HepG2 (cell line): ENCODE data around the gene DDX6. TPM values are rescaled to one million over a fixed set of nuclear protein-coding genes. Genes with fewer than 3 reads are reported as not detected.

Experiments used
- AHDC1 ChIP-seq: sonication (generic); formaldehyde crosslinking; IDR thresholded peaks from 2 replicates; pipeline ENCODE4 v1.5.1; 2020; ENCODE audit warnings: mild to moderate bottlenecking, missing genetic modification reagents, borderline replicate concordance
- ASH2L ChIP-seq: fragments of 300-600, 200-600 bp; sonication (generic); IDR thresholded peaks from 2 replicates; pipeline ENCODE4 v1.7.0; 2017; ENCODE audit warnings: low read depth, mild to moderate bottlenecking, moderate library complexity, mixed read lengths, low read length; ENCODE audit not compliant: insufficient read length
- ETV5 ChIP-seq: IDR thresholded peaks from 2 replicates; pipeline ENCODE4 v1.6.1; 2018; ENCODE audit warnings: missing biosample characterization, missing genetic modification reagents, inconsistent platforms, borderline replicate concordance
- FIP1L1 ChIP-seq: fragments of 200-400 bp; formaldehyde crosslinking; IDR thresholded peaks from 2 replicates; pipeline ENCODE4 v1.6.1; 2018; ENCODE audit warnings: low read depth, mild to moderate bottlenecking, low read length, moderate library complexity, borderline replicate concordance; ENCODE audit not compliant: insufficient read depth
- ISX ChIP-seq: sonication (generic); formaldehyde crosslinking; conservative IDR thresholded peaks from 2 replicates; pipeline ENCODE4 v1.5.0; 2020; ENCODE audit warnings: missing genetic modification reagents
- MAFG ChIP-seq: sonication (generic); formaldehyde crosslinking; IDR thresholded peaks from 2 replicates; pipeline ENCODE4 v1.5.1; 2020; ENCODE audit warnings: mild to moderate bottlenecking, missing genetic modification reagents
- THAP7 ChIP-seq: sonication (generic); formaldehyde crosslinking; IDR thresholded peaks from 2 replicates; pipeline ENCODE4 v1.8.1; 2023; ENCODE audit warnings: mild to moderate bottlenecking, missing genetic modification reagents
- ZNF333 ChIP-seq: sonication (generic); formaldehyde crosslinking; IDR thresholded peaks from 2 replicates; pipeline ENCODE4 v1.4.0; 2020; ENCODE audit warnings: mild to moderate bottlenecking, missing genetic modification reagents, borderline replicate concordance
- ZNF354B ChIP-seq: sonication (generic); formaldehyde crosslinking; IDR thresholded peaks from 2 replicates; pipeline ENCODE4 v1.8.0; 2022; ENCODE audit warnings: mild to moderate bottlenecking, missing genetic modification reagents
- ZNF44 ChIP-seq: sonication (generic); formaldehyde crosslinking; IDR thresholded peaks from 2 replicates; pipeline ENCODE4 v1.5.1; 2020; ENCODE audit warnings: mild to moderate bottlenecking, missing genetic modification reagents
- ZNF576 ChIP-seq: sonication (generic); formaldehyde crosslinking; IDR thresholded peaks from 2 replicates; pipeline ENCODE4 v1.4.0; 2020; ENCODE audit warnings: mild to moderate bottlenecking, missing genetic modification reagents
- polyA plus RNA-seq, 8 experiments: library from polyadenylated mRNA; depleted of rRNA in 3 of 8; stranded (reverse) in 7 of 8; unstranded in 1 of 8; fragments of >200 nt; fragmentation: Illumina TruSeq in 4 of 8; extraction: Trizol in 4 of 8; gene quantifications; 2 replicates each; pipeline versions ENCODE4 v1.2.1 to v1.2.3, GENCODE V29; 2011 to 2016; ENCODE audit warnings: low read depth in 4 of 8, missing spikeins in 1 of 8, mixed read lengths in 1 of 8; ENCODE audit not compliant: insufficient read depth in 1 of 8
- total RNA-seq, 5 experiments: library from RNA; depleted of rRNA; stranded (reverse); fragments of >200 nt; fragmentation: Illumina TruSeq; extraction: Trizol; gene quantifications; 2 replicates each; pipeline ENCODE4 v1.2.3, GENCODE V29; 2016; ENCODE audit warnings: low read depth in 1 of 5
- TF ChIP-seq, protein P1 (sequence below): sonication (generic); formaldehyde crosslinking; IDR thresholded peaks from 2 replicates; pipeline ENCODE4 v1.4.0; 2020; ENCODE audit warnings: missing genetic modification reagents
- TF ChIP-seq, protein P2 (sequence below): IDR thresholded peaks from 2 replicates; pipeline ENCODE4 v1.6.1; 2016; ENCODE audit warnings: mild to moderate bottlenecking
- TF ChIP-seq, protein P3 (sequence below): sonication (generic); formaldehyde crosslinking; IDR thresholded peaks from 2 replicates; pipeline ENCODE4 v1.5.1; 2020; ENCODE audit warnings: mild to moderate bottlenecking, moderate library complexity, missing genetic modification reagents

Gene DDX6
- total and polyA plus RNA-seq, 2 of the 13 experiments (the other 11 are each of a cell fraction or from before 2014, with no cell fraction given) = 20.9 to 59.2 TPM

DNA sequence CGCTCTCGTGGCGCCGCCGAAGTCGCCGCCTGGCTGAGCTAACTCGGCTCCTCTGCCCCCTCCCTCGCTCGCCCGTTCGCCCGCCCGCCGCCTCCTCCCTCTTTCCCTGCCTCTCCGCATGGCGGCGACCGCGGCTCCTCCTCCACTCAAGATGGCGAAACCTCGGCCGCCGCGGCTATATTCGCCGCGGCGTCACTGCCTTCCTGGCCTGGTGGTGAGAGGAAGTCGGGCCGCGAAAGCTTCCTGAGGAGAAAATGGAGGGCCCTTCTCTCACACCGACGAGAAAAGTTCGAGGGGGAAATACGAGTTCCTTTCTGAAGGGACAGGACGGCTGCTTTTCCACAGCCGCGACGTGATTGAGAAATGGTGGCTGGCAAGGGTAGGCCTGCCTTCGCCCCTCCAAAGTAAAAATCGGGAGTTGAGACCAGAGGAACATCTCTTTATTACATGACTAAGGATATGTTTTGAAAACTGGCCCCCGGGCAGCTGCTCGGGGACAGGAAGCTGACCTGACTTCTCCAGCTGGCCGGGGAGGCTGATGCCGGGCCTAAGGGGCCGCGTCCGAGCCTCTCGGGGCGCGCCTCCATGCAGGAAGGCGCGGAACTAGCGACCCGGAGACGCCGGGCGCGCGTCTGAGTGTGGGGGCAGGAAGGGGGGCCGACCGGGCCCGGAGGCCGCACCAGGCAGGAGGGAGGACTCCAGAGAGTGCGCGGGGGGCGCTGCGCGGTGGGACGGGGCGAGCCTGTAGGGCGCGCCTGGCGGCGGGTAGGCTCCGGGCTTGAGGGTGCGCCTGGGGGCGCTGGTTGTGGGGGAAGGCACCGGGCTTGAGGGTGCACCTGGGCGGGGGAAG lies at the start of gene DDX6 (continued):
- TF ChIP-seq AHDC1 (CRISPR knock-in tag) = 0 out of 2 replicates have a peak, but pooled peaks have one; percentile 1
- TF ChIP-seq ISX (CRISPR knock-in tag) = 0 out of 2 replicates have a peak, but pooled peaks have one; percentile 30
- no peak; the same call in 1 of the 2 replicates for TF ChIP-seq ETV5
- TF ChIP-seq ZNF333 (CRISPR knock-in tag) = peak; percentile 2; the same call in 1 of the 2 replicates
- TF ChIP-seq ZNF44 (CRISPR knock-in tag) = 0 out of 2 replicates have a peak, but pooled peaks have one; percentile 37
- TF ChIP-seq, protein P1, sequence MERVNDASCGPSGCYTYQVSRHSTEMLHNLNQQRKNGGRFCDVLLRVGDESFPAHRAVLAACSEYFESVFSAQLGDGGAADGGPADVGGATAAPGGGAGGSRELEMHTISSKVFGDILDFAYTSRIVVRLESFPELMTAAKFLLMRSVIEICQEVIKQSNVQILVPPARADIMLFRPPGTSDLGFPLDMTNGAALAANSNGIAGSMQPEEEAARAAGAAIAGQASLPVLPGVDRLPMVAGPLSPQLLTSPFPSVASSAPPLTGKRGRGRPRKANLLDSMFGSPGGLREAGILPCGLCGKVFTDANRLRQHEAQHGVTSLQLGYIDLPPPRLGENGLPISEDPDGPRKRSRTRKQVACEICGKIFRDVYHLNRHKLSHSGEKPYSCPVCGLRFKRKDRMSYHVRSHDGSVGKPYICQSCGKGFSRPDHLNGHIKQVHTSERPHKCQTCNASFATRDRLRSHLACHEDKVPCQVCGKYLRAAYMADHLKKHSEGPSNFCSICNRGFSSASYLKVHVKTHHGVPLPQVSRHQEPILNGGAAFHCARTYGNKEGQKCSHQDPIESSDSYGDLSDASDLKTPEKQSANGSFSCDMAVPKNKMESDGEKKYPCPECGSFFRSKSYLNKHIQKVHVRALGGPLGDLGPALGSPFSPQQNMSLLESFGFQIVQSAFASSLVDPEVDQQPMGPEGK (CRISPR knock-in tag) = peak; percentile 81
- no peak for TF ChIP-seq MAFG (CRISPR knock-in tag)
- TF ChIP-seq ZNF354B (CRISPR knock-in tag) = no peak
- TF ChIP-seq ZNF576 (CRISPR knock-in tag) = no peak
- peak; percentile 39 for TF ChIP-seq ASH2L
- TF ChIP-seq, protein P2, sequence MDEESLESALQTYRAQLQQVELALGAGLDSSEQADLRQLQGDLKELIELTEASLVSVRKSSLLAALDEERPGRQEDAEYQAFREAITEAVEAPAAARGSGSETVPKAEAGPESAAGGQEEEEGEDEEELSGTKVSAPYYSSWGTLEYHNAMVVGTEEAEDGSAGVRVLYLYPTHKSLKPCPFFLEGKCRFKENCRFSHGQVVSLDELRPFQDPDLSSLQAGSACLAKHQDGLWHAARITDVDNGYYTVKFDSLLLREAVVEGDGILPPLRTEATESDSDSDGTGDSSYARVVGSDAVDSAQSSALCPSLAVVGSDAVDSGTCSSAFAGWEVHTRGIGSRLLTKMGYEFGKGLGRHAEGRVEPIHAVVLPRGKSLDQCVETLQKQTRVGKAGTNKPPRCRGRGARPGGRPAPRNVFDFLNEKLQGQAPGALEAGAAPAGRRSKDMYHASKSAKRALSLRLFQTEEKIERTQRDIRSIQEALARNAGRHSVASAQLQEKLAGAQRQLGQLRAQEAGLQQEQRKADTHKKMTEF (CRISPR knock-in tag) = peak; percentile 70; the same call in 1 of the 2 replicates
- TF ChIP-seq, protein P3, sequence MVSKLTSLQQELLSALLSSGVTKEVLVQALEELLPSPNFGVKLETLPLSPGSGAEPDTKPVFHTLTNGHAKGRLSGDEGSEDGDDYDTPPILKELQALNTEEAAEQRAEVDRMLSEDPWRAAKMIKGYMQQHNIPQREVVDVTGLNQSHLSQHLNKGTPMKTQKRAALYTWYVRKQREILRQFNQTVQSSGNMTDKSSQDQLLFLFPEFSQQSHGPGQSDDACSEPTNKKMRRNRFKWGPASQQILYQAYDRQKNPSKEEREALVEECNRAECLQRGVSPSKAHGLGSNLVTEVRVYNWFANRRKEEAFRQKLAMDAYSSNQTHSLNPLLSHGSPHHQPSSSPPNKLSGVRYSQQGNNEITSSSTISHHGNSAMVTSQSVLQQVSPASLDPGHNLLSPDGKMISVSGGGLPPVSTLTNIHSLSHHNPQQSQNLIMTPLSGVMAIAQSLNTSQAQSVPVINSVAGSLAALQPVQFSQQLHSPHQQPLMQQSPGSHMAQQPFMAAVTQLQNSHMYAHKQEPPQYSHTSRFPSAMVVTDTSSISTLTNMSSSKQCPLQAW (CRISPR knock-in tag) = 0 out of 2 replicates have a peak, but pooled peaks have one; percentile 31
- TF ChIP-seq THAP7 (CRISPR knock-in tag) = peak; percentile 15; the same call in 1 of the 2 replicates
- TF ChIP-seq FIP1L1 = no peak; the same call in 1 of the 2 replicates
